Activated naive CD4-positive, alpha-beta T cell treated with anti-CD3 and anti-CD28 coated beads for 36 hours (primary cell): ENCODE data around the gene OR51V1. TPM values are rescaled to one million over a fixed set of nuclear protein-coding genes. Genes with fewer than 3 reads are reported as not detected.

Source experiments
- CTCF ChIA-PET: fragments of 350-600 bp; sonication (Branson Sonifier 250); formaldehyde crosslinking; loops from one replicate; lab custom pipeline; 2021; ENCODE audit warnings: antibody characterized with exemption; lab: Charles Lee
- DNase-seq: peaks from one replicate; pipeline ENCODE4 v3.0.0-alpha.2; 2020
- H3K27ac Mint-ChIP-seq: one replicate; pipeline ENCODE4 v1.8.0; 2021; ENCODE audit warnings: mild to moderate bottlenecking, mixed read lengths
- H3K27me3 Mint-ChIP-seq: one replicate; pipeline ENCODE4 v1.8.0; 2021; ENCODE audit warnings: low read depth, mixed read lengths
- H3K36me3 Mint-ChIP-seq: one replicate; pipeline ENCODE4 v1.8.0; 2021; ENCODE audit warnings: low read depth, mixed read lengths
- H3K4me1 Mint-ChIP-seq: one replicate; pipeline ENCODE4 v1.8.0; 2021; ENCODE audit warnings: low read depth, mixed read lengths
- H3K4me3 Mint-ChIP-seq: one replicate; pipeline ENCODE4 v1.8.0; 2021; ENCODE audit warnings: mild to moderate bottlenecking, moderate library complexity, mixed read lengths
- H3K9me3 Mint-ChIP-seq: one replicate; pipeline ENCODE4 v1.8.0; 2021; ENCODE audit warnings: mixed read lengths
- intact Hi-C: fragments of 100-400 bp; cut with micrococcal nuclease; formaldehyde crosslinking; loops from one replicate; pipeline ENCODE4 v1.15.1; 2023
- total RNA-seq, 2 experiments: library from RNA; stranded (reverse); gene quantifications; one replicate each; pipeline ENCODE4 v1.2.3, GENCODE V29; 2021

The OR51V1 gene
- total RNA-seq, 2 experiments from 2014 or later, result not detected

GRCh38 chr11:5151713-5152153 lies 48.7 kb downstream of the OR51V1 start:
- Mint-ChIP-seq H3K9me3 (no peaks in the 10 kb centered on the region), H3K4me1 (no peaks in the 10 kb centered on the region), H3K36me3 (no peaks in the 10 kb centered on the region), H3K27me3 (peaks cover 2% of the 10 kb centered on the region), H3K4me3 (no peak overlapping the region), H3K27ac (no peak overlapping the region)
- CTCF ChIA-PET, result no interaction called here
- intact Hi-C loops, result no loop called here
- DNase-seq, result no peak

Other genes starting within 250 kb of the OR51V1 start
- not detected for gene OR51A2, start 245.0 kb downstream of the OR51V1 start, total RNA-seq
- gene OR51L1, start 205.8 kb downstream of the OR51V1 start, total RNA-seq, result not detected
- not detected for gene OR52J3, start 154.2 kb downstream of the OR51V1 start, total RNA-seq
- not detected for gene OR52E2, start 141.1 kb downstream of the OR51V1 start, total RNA-seq
- not detected for gene OR52E1, start 131.1 kb downstream of the OR51V1 start, total RNA-seq
- not detected for gene OR52A5, start 62.3 kb downstream of the OR51V1 start, total RNA-seq
- gene OR52A1, start 45.9 kb downstream of the OR51V1 start, total RNA-seq, result not detected
- not detected for gene HBB, start 26.4 kb upstream of the OR51V1 start, total RNA-seq
- not detected for gene HBD, start 33.8 kb upstream of the OR51V1 start, total RNA-seq
- gene HBG1, start 49.2 kb upstream of the OR51V1 start, total RNA-seq, result not detected
- not detected for gene HBG2, start 54.1 kb upstream of the OR51V1 start, total RNA-seq
- gene HBE1, start 69.3 kb upstream of the OR51V1 start, total RNA-seq, result not detected
- gene OR51B4, start 101.3 kb upstream of the OR51V1 start, total RNA-seq, result not detected
- not detected for gene OR51B2, start 123.6 kb upstream of the OR51V1 start, total RNA-seq
- not detected for gene OR51B5, start 142.8 kb upstream of the OR51V1 start, total RNA-seq
- not detected for gene OR51B6, start 150.8 kb upstream of the OR51V1 start, total RNA-seq
- not detected for gene OR51M1, start 183.1 kb upstream of the OR51V1 start, total RNA-seq
- gene OR51Q1, start 221.4 kb upstream of the OR51V1 start, total RNA-seq, result not detected
- not detected for gene OR51I1, start 240.8 kb upstream of the OR51V1 start, total RNA-seq
- gene OR51I2, start 248.6 kb upstream of the OR51V1 start, total RNA-seq, result not detected